Neural progenitor cell (in vitro differentiated cells): ENCODE measurements around the gene PTPRN2. TPM values are rescaled to one million over a fixed set of nuclear protein-coding genes. Genes with fewer than 3 reads are reported as not detected.
A peak's percentile ranks its signal among the peaks of the same experiment; 100 is the strongest.

Experiments
- DNase-seq: peaks from one replicate; pipeline ENCODE4 v3.0.0-alpha.2; 2016; ENCODE audit warnings: low spot score
- H2AFZ ChIP-seq: fragments of 200-600 bp; sonication (generic); replicated peaks from 2 replicates; pipeline ENCODE4 v1.6.1; 2016; ENCODE audit warnings: antibody characterized with exemption
- H3F3A ChIP-seq: fragments of 200-600 bp; sonication (generic); 2 replicates; pipeline ENCODE4 v1.6.1; 2016; ENCODE audit warnings: antibody characterized with exemption, low read depth
- H3K27ac ChIP-seq: fragments of 200-600 bp; sonication (generic); 2 replicates; pipeline ENCODE4 v1.5.1; 2016; ENCODE audit warnings: mild to moderate bottlenecking
- H3K27me3 ChIP-seq: fragments of 200-600 bp; sonication (generic); 2 replicates; pipeline ENCODE4 v1.6.1; 2016; ENCODE audit warnings: mild to moderate bottlenecking, moderate library complexity
- H3K36me3 ChIP-seq: fragments of 200-600 bp; sonication (generic); 2 replicates; pipeline ENCODE4 v1.5.1; 2016
- H3K4me1 ChIP-seq: fragments of 200-600 bp; sonication (generic); 2 replicates; pipeline ENCODE4 v1.6.1; 2016; ENCODE audit warnings: mixed run types
- H3K4me2 ChIP-seq: fragments of 200-600 bp; sonication (generic); 2 replicates; pipeline ENCODE4 v1.6.1; 2016
- H3K4me3 ChIP-seq: fragments of 200-600 bp; sonication (generic); 2 replicates; pipeline ENCODE4 v1.5.1; 2016
- H3K79me2 ChIP-seq: fragments of 200-600 bp; sonication (generic); 2 replicates; pipeline ENCODE4 v1.6.1; 2016; ENCODE audit warnings: low read depth
- H3K9ac ChIP-seq: fragments of 200-600 bp; sonication (generic); 2 replicates; pipeline ENCODE4 v1.6.1; 2016
- H3K9me3 ChIP-seq: fragments of 200-600 bp; sonication (generic); 2 replicates; pipeline ENCODE4 v1.5.1; 2016; ENCODE audit warnings: low read depth
- H4K20me1 ChIP-seq: fragments of 200-600 bp; sonication (generic); 2 replicates; pipeline ENCODE4 v1.6.1; 2016; ENCODE audit warnings: low read depth
- H3K27ac Mint-ChIP-seq: 3 replicates; pipeline ENCODE4 v1.8.0; 2021; ENCODE audit warnings: mixed read lengths
- H3K27me3 Mint-ChIP-seq: 2 replicates; pipeline ENCODE4 v1.8.0; 2022; ENCODE audit warnings: low read depth, mild to moderate bottlenecking, inconsistent platforms, moderate library complexity, mixed read lengths; ENCODE audit not compliant: insufficient read depth
- H3K36me3 Mint-ChIP-seq: 3 replicates; pipeline ENCODE4 v1.8.0; 2021; ENCODE audit warnings: mixed read lengths
- H3K4me1 Mint-ChIP-seq: 3 replicates; pipeline ENCODE4 v1.8.0; 2021; ENCODE audit warnings: mixed read lengths
- H3K4me3 Mint-ChIP-seq: 3 replicates; pipeline ENCODE4 v1.8.0; 2021; ENCODE audit warnings: mild to moderate bottlenecking, moderate library complexity, mixed read lengths
- H3K9me3 Mint-ChIP-seq: 3 replicates; pipeline ENCODE4 v1.8.0; 2020; ENCODE audit warnings: mixed read lengths
- EZH2 ChIP-seq: fragments of 200-600 bp; sonication (generic); IDR thresholded peaks from 2 replicates; pipeline ENCODE4 v1.6.1; 2017; ENCODE audit warnings: antibody characterized with exemption, mild to moderate bottlenecking, moderate library complexity
- EZH2phosphoT487 ChIP-seq: fragments of 200-600 bp; sonication (generic); IDR thresholded peaks from 2 replicates; pipeline ENCODE4 v1.6.1; 2017; ENCODE audit warnings: antibody characterized with exemption
- total RNA-seq: library from RNA; depleted of rRNA; stranded (reverse); fragments of >200 nt; gene quantifications from 2 replicates; pipeline ENCODE4 v1.2.3, GENCODE V29; 2015; ENCODE audit warnings: low replicate concordance
- TF ChIP-seq, protein P1 (sequence below): fragments of 200-600 bp; sonication (generic); IDR thresholded peaks from 2 replicates; pipeline ENCODE4 v1.5.1; 2017; ENCODE audit warnings: antibody characterized with exemption, mild to moderate bottlenecking

Gene PTPRN2
- total RNA-seq, 1 donor from 2014 or later, result 3.0 TPM

DNA sequence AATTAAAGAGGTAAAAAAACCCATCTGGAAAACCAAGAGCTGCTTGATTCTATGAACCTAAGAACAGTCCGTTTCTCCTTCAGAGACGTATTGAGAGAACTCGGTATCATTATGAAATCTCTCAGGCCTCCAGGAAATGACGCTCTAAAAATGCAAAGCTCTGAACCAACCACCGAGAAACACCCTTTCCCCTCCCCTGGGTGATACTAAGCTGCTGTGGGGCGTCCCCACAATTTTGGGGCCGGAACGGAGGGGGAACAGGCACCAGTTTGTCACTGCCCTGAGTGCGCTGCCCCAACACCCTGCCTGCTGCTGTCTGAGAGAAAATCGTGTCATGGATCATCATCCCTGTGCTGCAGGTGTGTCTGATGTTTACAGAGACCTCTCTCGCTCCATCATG is 741.4 kb downstream of the PTPRN2 start:
- peaks cover 33% of the 10 kb centered on the region for H3K4me1 ChIP-seq
- DNase-seq, result no peak
- H3K9me3 Mint-ChIP-seq, result peaks cover 12% of the 10 kb centered on the region
- no peak overlapping the region for H3K27ac ChIP-seq
- no peak overlapping the region for H3K4me3 ChIP-seq
- H3K36me3 Mint-ChIP-seq, result no peaks in the 10 kb centered on the region
- no peak for TF ChIP-seq EZH2phosphoT487
- TF ChIP-seq, protein P1, sequence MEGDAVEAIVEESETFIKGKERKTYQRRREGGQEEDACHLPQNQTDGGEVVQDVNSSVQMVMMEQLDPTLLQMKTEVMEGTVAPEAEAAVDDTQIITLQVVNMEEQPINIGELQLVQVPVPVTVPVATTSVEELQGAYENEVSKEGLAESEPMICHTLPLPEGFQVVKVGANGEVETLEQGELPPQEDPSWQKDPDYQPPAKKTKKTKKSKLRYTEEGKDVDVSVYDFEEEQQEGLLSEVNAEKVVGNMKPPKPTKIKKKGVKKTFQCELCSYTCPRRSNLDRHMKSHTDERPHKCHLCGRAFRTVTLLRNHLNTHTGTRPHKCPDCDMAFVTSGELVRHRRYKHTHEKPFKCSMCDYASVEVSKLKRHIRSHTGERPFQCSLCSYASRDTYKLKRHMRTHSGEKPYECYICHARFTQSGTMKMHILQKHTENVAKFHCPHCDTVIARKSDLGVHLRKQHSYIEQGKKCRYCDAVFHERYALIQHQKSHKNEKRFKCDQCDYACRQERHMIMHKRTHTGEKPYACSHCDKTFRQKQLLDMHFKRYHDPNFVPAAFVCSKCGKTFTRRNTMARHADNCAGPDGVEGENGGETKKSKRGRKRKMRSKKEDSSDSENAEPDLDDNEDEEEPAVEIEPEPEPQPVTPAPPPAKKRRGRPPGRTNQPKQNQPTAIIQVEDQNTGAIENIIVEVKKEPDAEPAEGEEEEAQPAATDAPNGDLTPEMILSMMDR, result no peak
- TF ChIP-seq EZH2, result no peak
- peaks cover 27% of the 10 kb centered on the region for H3F3A ChIP-seq
- H3K4me1 Mint-ChIP-seq, result peaks cover 50% of the 10 kb centered on the region
- no peak overlapping the region for H2AFZ ChIP-seq
- no peak overlapping the region for H3K4me3 Mint-ChIP-seq
- H3K4me2 ChIP-seq, result no peak overlapping the region
- H3K79me2 ChIP-seq, result no peaks in the 10 kb centered on the region
- H3K27me3 ChIP-seq, result no peaks in the 10 kb centered on the region
- H4K20me1 ChIP-seq, result no peaks in the 10 kb centered on the region
- no peak overlapping the region for H3K9ac ChIP-seq
- no peaks in the 10 kb centered on the region for H3K36me3 ChIP-seq
- no peaks in the 10 kb centered on the region for H3K9me3 ChIP-seq
- no peak overlapping the region for H3K27ac Mint-ChIP-seq
- H3K27me3 Mint-ChIP-seq, result peaks cover 8% of the 10 kb centered on the region

DNA sequence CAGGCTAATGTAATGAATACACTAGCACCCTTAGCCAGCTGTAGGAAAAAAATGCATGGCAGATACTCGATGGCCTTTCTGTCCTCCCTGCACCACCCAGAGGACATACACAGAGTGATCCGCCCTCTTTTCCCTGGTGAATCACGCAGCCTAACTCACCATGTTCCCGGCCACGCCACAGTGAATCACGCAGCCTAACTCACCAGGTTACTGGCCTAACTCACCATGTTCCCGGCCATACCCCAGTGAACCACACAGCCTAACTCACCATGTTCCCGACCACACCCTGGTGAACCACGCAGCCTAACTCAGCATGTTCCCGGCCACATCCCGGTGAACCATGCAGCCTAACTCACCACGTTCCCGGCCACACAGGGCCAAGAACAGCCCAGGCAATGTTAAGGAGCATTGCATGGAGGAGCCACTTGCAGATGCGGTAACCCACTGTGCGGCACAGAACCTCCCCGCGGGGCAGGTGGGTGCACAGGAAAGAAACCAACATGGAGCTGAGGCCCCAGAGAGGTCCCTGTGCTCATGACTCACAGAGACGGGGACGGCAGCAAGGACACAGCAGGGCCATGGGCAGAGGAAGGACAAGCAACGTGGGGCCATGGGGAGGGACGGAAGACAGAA is 742.3 kb downstream of the PTPRN2 start:
- Histone ChIP-seq H3K9ac (no peak overlapping the region), H3K27ac (no peak overlapping the region), H3K9me3 (no peaks in the 10 kb centered on the region), H4K20me1 (no peaks in the 10 kb centered on the region), H3K36me3 (no peaks in the 10 kb centered on the region), H2AFZ (no peak overlapping the region), H3K4me2 (no peak overlapping the region), H3F3A (peaks cover 27% of the 10 kb centered on the region), H3K79me2 (no peaks in the 10 kb centered on the region), H3K4me1 (peaks cover 33% of the 10 kb centered on the region), H3K27me3 (no peaks in the 10 kb centered on the region), H3K4me3 (no peak overlapping the region)
- no peak for DNase-seq
- Mint-ChIP-seq H3K27ac (peak overlapping the region; percentile 17), H3K4me3 (no peak overlapping the region), H3K27me3 (peaks cover 8% of the 10 kb centered on the region), H3K4me1 (peaks cover 46% of the 10 kb centered on the region), H3K36me3 (no peaks in the 10 kb centered on the region), H3K9me3 (peaks cover 9% of the 10 kb centered on the region)
- no peak for TF ChIP-seq EZH2
- no peak for TF ChIP-seq EZH2phosphoT487
- TF ChIP-seq, protein P1, result no peak

DNA sequence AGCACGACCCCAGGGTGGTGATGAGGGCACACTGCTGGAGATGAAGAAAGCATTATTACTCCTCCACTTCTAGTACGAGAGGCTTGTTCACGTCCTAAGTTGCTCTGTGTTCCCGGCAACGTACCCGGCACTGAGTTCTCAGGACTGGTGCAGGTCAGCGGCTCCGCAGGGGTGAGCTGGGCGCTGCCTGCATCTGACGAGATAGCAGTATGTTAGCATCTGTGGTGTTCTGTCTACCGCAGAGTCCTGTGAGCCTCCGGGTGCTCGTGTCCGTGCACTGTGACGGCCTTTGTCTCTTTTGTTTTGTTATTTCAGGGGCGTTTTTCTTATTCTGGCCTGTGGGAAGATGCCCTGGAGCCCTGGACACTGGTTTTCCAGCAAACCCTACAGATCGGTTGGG is 743.0 kb downstream of the PTPRN2 start:
- H3K4me3 Mint-ChIP-seq, result no peak overlapping the region
- no peaks in the 10 kb centered on the region for H3K9me3 ChIP-seq
- H3K79me2 ChIP-seq, result no peaks in the 10 kb centered on the region
- no peaks in the 10 kb centered on the region for H3K36me3 Mint-ChIP-seq
- H3K9me3 Mint-ChIP-seq, result peaks cover 6% of the 10 kb centered on the region
- H3K27ac Mint-ChIP-seq, result peak overlapping the region; percentile 90
- no peak for DNase-seq
- H3K9ac ChIP-seq, result no peak overlapping the region
- no peak overlapping the region for H3K4me2 ChIP-seq
- no peak overlapping the region for H3K4me3 ChIP-seq
- peaks cover 34% of the 10 kb centered on the region for H3F3A ChIP-seq
- peaks cover 6% of the 10 kb centered on the region for H3K27me3 Mint-ChIP-seq
- H3K27ac ChIP-seq, result no peak overlapping the region
- TF ChIP-seq, protein P1, result no peak
- TF ChIP-seq EZH2 (no peak), EZH2phosphoT487 (no peak)
- H3K4me1 ChIP-seq, result peaks cover 34% of the 10 kb centered on the region
- H4K20me1 ChIP-seq, result no peaks in the 10 kb centered on the region
- H3K4me1 Mint-ChIP-seq, result peaks cover 41% of the 10 kb centered on the region
- H3K27me3 ChIP-seq, result no peaks in the 10 kb centered on the region
- no peaks in the 10 kb centered on the region for H3K36me3 ChIP-seq
- H2AFZ ChIP-seq, result no peak overlapping the region
